OCI-LY7 (cell line): ENCODE results near the gene ELMO1. TPM values are rescaled to one million over a fixed set of nuclear protein-coding genes. Genes with fewer than 3 reads are reported as not detected.

Experiments
- BruUV-seq: library from RNA; stranded (reverse); fragments of 400-500 nt; replicated peaks from 2 replicates; lab custom pipeline; 2021; lab: Mats Ljungman, UMichigan
- CTCF ChIA-PET: fragments of 300-600 bp; sonication (Branson Sonifier 250); formaldehyde crosslinking; loops from one replicate; lab custom pipeline; 2022; ENCODE audit warnings: antibody characterized with exemption; ENCODE audit not compliant: unreplicated experiment; lab: Charles Lee
- POLR2A ChIA-PET: fragments of 300-600 bp; sonication (Branson Sonifier 250); formaldehyde crosslinking; loops from one replicate; lab custom pipeline; 2022; ENCODE audit warnings: antibody characterized with exemption; lab: Charles Lee
- DNase-seq: peaks from one replicate; pipeline ENCODE4 v3.0.0-alpha.2; 2015; ENCODE audit warnings: low spot score
- H2AFZ ChIP-seq: fragments of 200-600 bp; sonication (generic), shearing (Covaris generic); 2 replicates; pipeline ENCODE4 v1.6.1; 2014; ENCODE audit warnings: mild to moderate bottlenecking, antibody characterized with exemption, low read length, moderate library complexity
- H3K27ac ChIP-seq: fragments of 200-600 bp; sonication (generic); 2 replicates; pipeline ENCODE4 v1.5.1; 2014; ENCODE audit warnings: mixed run types, low read depth, mild to moderate bottlenecking, moderate library complexity, low read length, inconsistent platforms; ENCODE audit not compliant: poor library complexity, severe bottlenecking
- H3K36me3 ChIP-seq: fragments of 200-600 bp; sonication (generic); 2 replicates; pipeline ENCODE4 v1.6.1; 2014; ENCODE audit warnings: mild to moderate bottlenecking, antibody characterized with exemption, low read length, moderate library complexity, mixed read lengths; ENCODE audit not compliant: insufficient read depth
- H3K4me1 ChIP-seq: fragments of 200-600 bp; sonication (generic); 2 replicates; pipeline ENCODE4 v1.5.1; 2014; ENCODE audit warnings: mild to moderate bottlenecking, low read length; ENCODE audit not compliant: insufficient read depth, poor library complexity, severe bottlenecking
- H3K4me2 ChIP-seq: fragments of 200-600 bp; sonication (generic); 2 replicates; pipeline ENCODE4 v1.6.1; 2014; ENCODE audit warnings: mild to moderate bottlenecking, low read length
- H3K4me3 ChIP-seq: fragments of 200-600 bp; sonication (generic); 2 replicates; pipeline ENCODE4 v1.5.1; 2014; ENCODE audit warnings: mild to moderate bottlenecking, low read depth, low read length; ENCODE audit not compliant: poor library complexity, severe bottlenecking
- H3K79me2 ChIP-seq: fragments of 200-600 bp; sonication (generic); 2 replicates; pipeline ENCODE4 v1.6.1; 2016; ENCODE audit warnings: low read depth, mild to moderate bottlenecking, low read length, moderate library complexity, mixed read lengths; ENCODE audit not compliant: insufficient read depth
- H3K9me2 ChIP-seq: fragments of 200-600 bp; sonication (generic); 2 replicates; pipeline ENCODE4 v1.6.1; 2016; ENCODE audit warnings: mild to moderate bottlenecking, low read length, mixed read lengths; ENCODE audit not compliant: insufficient read depth
- H3K9me3 ChIP-seq: fragments of 200-600 bp; sonication (generic); 2 replicates; pipeline ENCODE4 v1.6.1; 2014; ENCODE audit warnings: mild to moderate bottlenecking, mixed run types, low read length, mixed read lengths
- H4K20me1 ChIP-seq: fragments of 200-600 bp; sonication (generic); 2 replicates; pipeline ENCODE4 v1.6.1; 2014; ENCODE audit warnings: mild to moderate bottlenecking, antibody characterized with exemption, low read length, moderate library complexity, mixed read lengths; ENCODE audit not compliant: insufficient read depth
- EZH2phosphoT487 ChIP-seq: fragments of 200-600 bp; sonication (generic); IDR thresholded peaks from 2 replicates; pipeline ENCODE4 v1.6.1; 2018; ENCODE audit warnings: low read depth, borderline replicate concordance, mild to moderate bottlenecking, mixed run types, antibody characterized with exemption, low read length, moderate library complexity, mixed read lengths
- intact Hi-C: fragments of 100-400 bp; cut with micrococcal nuclease; formaldehyde crosslinking; loops from one replicate; pipeline ENCODE4 v1.10.0; 2022; ENCODE audit not compliant: unreplicated experiment
- total RNA-seq, 2 experiments: library from RNA; depleted of rRNA in 1 of 2; stranded (reverse); fragments of >200 nt in 1 of 2; shearing (Covaris generic) in 1 of 2; gene quantifications; 2 replicates each; pipeline ENCODE4 v1.2.3, GENCODE V29; 2014 to 2022
- TF ChIP-seq, protein P1 (sequence below): fragments of 200-600 bp; sonication (generic); conservative IDR thresholded peaks from 2 replicates; pipeline ENCODE4 v1.5.1; 2014; ENCODE audit warnings: mild to moderate bottlenecking, antibody characterized with exemption, low read length, moderate library complexity, mixed read lengths

The ELMO1 gene
- total RNA-seq, 2 experiments from 2014 or later: 101 to 103 TPM

DNA sequence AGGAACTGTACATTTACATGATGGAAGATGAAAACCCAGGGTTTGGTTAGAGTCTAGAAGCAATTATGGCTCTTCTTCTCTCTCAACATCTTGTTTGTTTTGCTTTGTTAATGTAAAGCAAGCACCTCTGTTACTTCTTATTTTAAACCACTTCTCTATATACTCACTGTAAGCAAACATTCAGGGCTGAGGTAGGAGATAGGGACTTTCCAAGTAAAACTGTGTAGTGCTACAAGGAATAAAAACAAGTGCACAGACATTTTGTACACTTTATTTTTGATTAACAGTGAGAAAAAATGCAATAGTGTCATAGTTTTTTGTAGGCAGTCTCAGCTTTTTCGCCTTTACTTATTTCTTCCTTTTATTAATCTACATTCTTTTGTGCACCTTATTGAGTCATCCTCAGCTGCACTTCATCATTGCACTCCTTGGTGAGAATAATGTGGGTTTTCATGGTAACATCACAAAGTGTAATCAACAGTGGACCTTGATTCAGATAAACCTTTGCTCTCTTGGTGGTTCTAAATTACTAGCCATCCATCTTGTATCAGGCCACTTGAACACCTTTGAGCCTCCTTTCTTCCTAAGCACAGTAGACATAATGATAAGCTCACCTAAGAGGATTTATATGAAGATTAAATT lies 52.9 kb downstream of the ELMO1 start:
- TF ChIP-seq EZH2phosphoT487: no peak
- TF ChIP-seq, protein P1, sequence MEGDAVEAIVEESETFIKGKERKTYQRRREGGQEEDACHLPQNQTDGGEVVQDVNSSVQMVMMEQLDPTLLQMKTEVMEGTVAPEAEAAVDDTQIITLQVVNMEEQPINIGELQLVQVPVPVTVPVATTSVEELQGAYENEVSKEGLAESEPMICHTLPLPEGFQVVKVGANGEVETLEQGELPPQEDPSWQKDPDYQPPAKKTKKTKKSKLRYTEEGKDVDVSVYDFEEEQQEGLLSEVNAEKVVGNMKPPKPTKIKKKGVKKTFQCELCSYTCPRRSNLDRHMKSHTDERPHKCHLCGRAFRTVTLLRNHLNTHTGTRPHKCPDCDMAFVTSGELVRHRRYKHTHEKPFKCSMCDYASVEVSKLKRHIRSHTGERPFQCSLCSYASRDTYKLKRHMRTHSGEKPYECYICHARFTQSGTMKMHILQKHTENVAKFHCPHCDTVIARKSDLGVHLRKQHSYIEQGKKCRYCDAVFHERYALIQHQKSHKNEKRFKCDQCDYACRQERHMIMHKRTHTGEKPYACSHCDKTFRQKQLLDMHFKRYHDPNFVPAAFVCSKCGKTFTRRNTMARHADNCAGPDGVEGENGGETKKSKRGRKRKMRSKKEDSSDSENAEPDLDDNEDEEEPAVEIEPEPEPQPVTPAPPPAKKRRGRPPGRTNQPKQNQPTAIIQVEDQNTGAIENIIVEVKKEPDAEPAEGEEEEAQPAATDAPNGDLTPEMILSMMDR: no peak
- H2AFZ ChIP-seq: no peak overlapping the region
- DNase-seq: no peak
- H3K27ac ChIP-seq: no peak overlapping the region
- no peaks in the 10 kb centered on the region for H3K4me1 ChIP-seq
- no peaks in the 10 kb centered on the region for H3K79me2 ChIP-seq
- no peaks in the 10 kb centered on the region for H3K9me2 ChIP-seq
- ChIA-PET CTCF (no interaction called here), POLR2A (interaction anchor here (0.6 kb wide), 1 partner anchor 691 kb away, joined by 5 read pairs; no protein-coding TSS in a partner anchor)
- intact Hi-C loops: no loop called here
- H4K20me1 ChIP-seq: no peaks in the 10 kb centered on the region
- no TSS peak for BruUV-seq
- H3K9me3 ChIP-seq: no peaks in the 10 kb centered on the region
- no peak overlapping the region for H3K4me2 ChIP-seq
- no peaks in the 10 kb centered on the region for H3K36me3 ChIP-seq
- no peak overlapping the region for H3K4me3 ChIP-seq

DNA sequence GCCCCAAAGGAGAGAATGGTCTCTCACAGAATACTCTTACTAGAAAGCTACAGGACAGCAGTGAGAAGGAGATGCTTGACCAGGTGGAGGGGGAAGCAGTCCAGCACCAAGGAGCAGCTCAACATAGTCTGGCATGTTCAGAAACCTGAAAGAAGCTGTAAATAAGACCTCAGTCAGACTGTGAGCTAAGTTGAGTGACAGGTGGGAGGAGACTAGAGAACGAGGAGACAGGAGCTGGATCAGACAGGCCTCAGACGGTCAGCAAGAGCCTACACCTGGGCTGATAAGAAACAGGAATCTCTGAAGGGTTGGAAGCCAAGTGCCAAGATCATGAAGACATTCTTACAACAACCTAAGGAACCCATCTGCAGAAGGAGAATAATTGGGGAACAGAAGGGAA lies 54.5 kb downstream of the ELMO1 start:
- CTCF ChIA-PET: no interaction called here
- BruUV-seq: no TSS peak
- no peaks in the 10 kb centered on the region for H3K36me3 ChIP-seq

More for the DNA sequence above, 54.5 kb downstream of the ELMO1 start:
- no peaks in the 10 kb centered on the region for H4K20me1 ChIP-seq
- intact Hi-C loops: no loop called here
- no peaks in the 10 kb centered on the region for H3K9me2 ChIP-seq
- POLR2A ChIA-PET: interaction anchor here (0.5 kb wide), 1 partner anchor 641 kb away, joined by 4 read pairs; no protein-coding TSS in a partner anchor
- no peaks in the 10 kb centered on the region for H3K4me1 ChIP-seq
- no peak for DNase-seq
- no peak overlapping the region for H2AFZ ChIP-seq
- no peak overlapping the region for H3K27ac ChIP-seq
- no peak overlapping the region for H3K4me3 ChIP-seq
- no peak for TF ChIP-seq EZH2phosphoT487
- TF ChIP-seq, protein P1: no peak
- H3K79me2 ChIP-seq: no peaks in the 10 kb centered on the region
- H3K4me2 ChIP-seq: no peak overlapping the region
- H3K9me3 ChIP-seq: no peaks in the 10 kb centered on the region
